Measurements from ENCODE around the gene SMAD2. TPM values are rescaled to one million over a fixed set of nuclear protein-coding genes. Genes with fewer than 3 reads are reported as not detected.

Gene SMAD2
- total RNA-seq, 1 experiment from 2014 or later, result 129 TPM

- no peak overlapping the region for H3K27ac ChIP-seq (ENCODE audit: low read length)
- H3K4me3 ChIP-seq (ENCODE audit: low read depth in 2 of 2, low read length in 2 of 2), result no peak overlapping the region
- ChIA-PET CTCF (no interaction called here), POLR2A (no interaction called here)
- no peaks in the 10 kb centered on the region for H3K4me1 ChIP-seq (ENCODE audit: control insufficient read depth, insufficient read depth, low read length)
- BruUV-seq (replicated peaks), result no TSS peak
- ATAC-seq, result no peak
- no peaks in the 10 kb centered on the region for H3K36me3 ChIP-seq (ENCODE audit: control insufficient read depth, insufficient read depth, low read length)
- no peaks in the 10 kb centered on the region; the same call in 1 of the 2 replicates for H3K27me3 ChIP-seq (ENCODE audit: control insufficient read depth, insufficient read depth, low read length)
- intact Hi-C loops (cut with micrococcal nuclease; ENCODE audit: unreplicated experiment), result no loop called here
- TF ChIP-seq POLR2AphosphoS5 (IDR thresholded peaks at IDR 0.05; ENCODE audit: low read depth, low read length) (no peak), SIN3A (IDR thresholded peaks at IDR 0.05; ENCODE audit: borderline replicate concordance, insufficient read depth, low read depth, low read length) (no peak), REST (IDR thresholded peaks at IDR 0.05; ENCODE audit: insufficient read depth in 1 of 2, low read depth in 2 of 2, low read length in 1 of 2) (no peak), TCF7L2 (IDR thresholded peaks at IDR 0.05; ENCODE audit: low read depth, low read length) (no peak)
- TF ChIP-seq, protein P1, sequence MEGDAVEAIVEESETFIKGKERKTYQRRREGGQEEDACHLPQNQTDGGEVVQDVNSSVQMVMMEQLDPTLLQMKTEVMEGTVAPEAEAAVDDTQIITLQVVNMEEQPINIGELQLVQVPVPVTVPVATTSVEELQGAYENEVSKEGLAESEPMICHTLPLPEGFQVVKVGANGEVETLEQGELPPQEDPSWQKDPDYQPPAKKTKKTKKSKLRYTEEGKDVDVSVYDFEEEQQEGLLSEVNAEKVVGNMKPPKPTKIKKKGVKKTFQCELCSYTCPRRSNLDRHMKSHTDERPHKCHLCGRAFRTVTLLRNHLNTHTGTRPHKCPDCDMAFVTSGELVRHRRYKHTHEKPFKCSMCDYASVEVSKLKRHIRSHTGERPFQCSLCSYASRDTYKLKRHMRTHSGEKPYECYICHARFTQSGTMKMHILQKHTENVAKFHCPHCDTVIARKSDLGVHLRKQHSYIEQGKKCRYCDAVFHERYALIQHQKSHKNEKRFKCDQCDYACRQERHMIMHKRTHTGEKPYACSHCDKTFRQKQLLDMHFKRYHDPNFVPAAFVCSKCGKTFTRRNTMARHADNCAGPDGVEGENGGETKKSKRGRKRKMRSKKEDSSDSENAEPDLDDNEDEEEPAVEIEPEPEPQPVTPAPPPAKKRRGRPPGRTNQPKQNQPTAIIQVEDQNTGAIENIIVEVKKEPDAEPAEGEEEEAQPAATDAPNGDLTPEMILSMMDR (IDR thresholded peaks at IDR 0.05), result no peak
- no peak for DNase-seq (ENCODE audit: low read depth, low spot score)
- in situ Hi-C loops (cut with HindIII; ENCODE audit: low pct_unique_long_range_greater_than_20kb, low sequenced_read_pairs), result no loop called here
- H3K9me3 ChIP-seq (ENCODE audit: control insufficient read depth, insufficient read depth, low read depth, low read length), result no peaks in the 10 kb centered on the region
These were observed 141.8 kb downstream of the SMAD2 start for GRCh38 chr18:47788621-47789020.

DNA sequence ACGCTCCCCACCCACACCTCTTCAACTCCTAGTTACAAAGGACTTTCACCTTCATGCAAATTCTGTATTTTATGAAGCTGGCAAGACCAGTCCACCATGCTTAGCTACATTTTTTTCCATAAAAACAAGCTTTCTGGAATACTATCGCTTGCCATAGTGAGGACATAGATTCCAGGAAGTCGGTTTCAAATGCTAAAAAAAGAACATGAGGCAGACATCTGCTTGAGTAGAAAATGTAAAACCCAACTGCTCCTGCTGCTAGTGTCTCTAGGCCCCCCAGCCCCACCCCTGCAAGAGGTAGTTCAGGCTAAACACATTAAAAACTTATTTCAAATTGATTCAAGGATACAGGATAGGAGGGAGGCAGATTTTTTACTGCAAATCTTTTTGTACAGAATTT, 148.9 kb downstream of the SMAD2 start:
- TF ChIP-seq TCF7L2 (IDR thresholded peaks at IDR 0.05; ENCODE audit: low read depth, low read length), result no peak
- no peak for TF ChIP-seq POLR2AphosphoS5 (IDR thresholded peaks at IDR 0.05; ENCODE audit: low read depth, low read length)
- TF ChIP-seq SIN3A (IDR thresholded peaks at IDR 0.05; ENCODE audit: borderline replicate concordance, insufficient read depth, low read depth, low read length), result no peak
- TF ChIP-seq, protein P1 (IDR thresholded peaks at IDR 0.05), result no peak
- TF ChIP-seq REST (IDR thresholded peaks at IDR 0.05; ENCODE audit: insufficient read depth in 1 of 2, low read depth in 2 of 2, low read length in 1 of 2), result no peak
- Histone ChIP-seq H3K36me3 (ENCODE audit: control insufficient read depth, insufficient read depth, low read length) (no peaks in the 10 kb centered on the region), H3K27ac (ENCODE audit: low read length) (no peak overlapping the region), H3K9me3 (ENCODE audit: control insufficient read depth, insufficient read depth, low read depth, low read length) (no peaks in the 10 kb centered on the region), H3K4me3 (ENCODE audit: low read depth in 2 of 2, low read length in 2 of 2) (no peak overlapping the region), H3K27me3 (ENCODE audit: control insufficient read depth, insufficient read depth, low read length) (no peaks in the 10 kb centered on the region), H3K4me1 (ENCODE audit: control insufficient read depth, insufficient read depth, low read length) (no peaks in the 10 kb centered on the region)
- CTCF ChIA-PET, result no interaction called here
- POLR2A ChIA-PET, result no interaction called here
- ATAC-seq (no peak), DNase-seq (ENCODE audit: low read depth, low spot score) (no peak)
- no TSS peak for BruUV-seq (replicated peaks)
- in situ Hi-C loops (cut with HindIII; ENCODE audit: low pct_unique_long_range_greater_than_20kb, low sequenced_read_pairs) (no loop called here), intact Hi-C loops (cut with micrococcal nuclease; ENCODE audit: unreplicated experiment) (no loop called here)
